HCT116 (cell line): ENCODE measurements around the gene STARD5.

Experiments used
- CEBPB ChIP-seq: IDR thresholded peaks from 2 replicates; pipeline ENCODE4 v1.6.1; 2012; ENCODE audit warnings: low read depth
- EZH2 ChIP-seq: fragments of 200-600 bp; sonication (generic); IDR thresholded peaks from 2 replicates; pipeline ENCODE4 v1.6.1; 2017; ENCODE audit warnings: antibody characterized with exemption, mixed run types
- POLR2A ChIP-seq: IDR thresholded peaks from 2 replicates; pipeline ENCODE4 v1.7.0; 2011; ENCODE audit warnings: borderline replicate concordance; ENCODE audit not compliant: insufficient read depth, insufficient read length; ENCODE audit errors: extremely low read depth
- POLR2AphosphoS5 ChIP-seq: IDR thresholded peaks from 2 replicates; pipeline ENCODE4 v1.6.1; 2011; ENCODE audit warnings: mild to moderate bottlenecking, low read depth, low read length, moderate library complexity
- RAD21 ChIP-seq: IDR thresholded peaks from 2 replicates; pipeline ENCODE4 v1.6.1; 2012; ENCODE audit warnings: low read depth, mild to moderate bottlenecking
- YY1 ChIP-seq: IDR thresholded peaks from 2 replicates; pipeline ENCODE4 v1.6.1; 2011; ENCODE audit warnings: low read length, low read depth, moderate library complexity, mild to moderate bottlenecking; ENCODE audit not compliant: insufficient replicate concordance; ENCODE audit errors: extremely low read depth
- ZNF274 ChIP-seq: fragments of 200-500 bp; sonication (Bioruptor generic); IDR thresholded peaks from 2 replicates; pipeline ENCODE4 v1.6.1; 2014; ENCODE audit warnings: mild to moderate bottlenecking, low read depth, low read length, inconsistent platforms
- TF ChIP-seq, protein P1 (sequence below), 3 experiments: fragments of 200-600 bp in 1 of 3; sonication (generic) in 1 of 3; IDR thresholded peaks in 2 of 3; conservative IDR thresholded peaks in 1 of 3; 2 replicates each; pipeline ENCODE4 v1.5.1; 2012 to 2017; ENCODE audit warnings: low read depth in 2 of 3, low read length in 2 of 3, antibody characterized with exemption in 1 of 3, borderline replicate concordance in 1 of 3, control low read depth in 1 of 3, mild to moderate bottlenecking in 1 of 3, mixed read lengths in 1 of 3, mixed run types in 1 of 3, moderate library complexity in 1 of 3; ENCODE audit not compliant: insufficient read depth in 1 of 3
- TF ChIP-seq, protein P2 (sequence below): IDR thresholded peaks from 2 replicates; pipeline ENCODE4 v1.6.1; 2011; ENCODE audit warnings: mild to moderate bottlenecking, low read length, moderate library complexity; ENCODE audit not compliant: insufficient replicate concordance; ENCODE audit errors: extremely low read depth

DNA sequence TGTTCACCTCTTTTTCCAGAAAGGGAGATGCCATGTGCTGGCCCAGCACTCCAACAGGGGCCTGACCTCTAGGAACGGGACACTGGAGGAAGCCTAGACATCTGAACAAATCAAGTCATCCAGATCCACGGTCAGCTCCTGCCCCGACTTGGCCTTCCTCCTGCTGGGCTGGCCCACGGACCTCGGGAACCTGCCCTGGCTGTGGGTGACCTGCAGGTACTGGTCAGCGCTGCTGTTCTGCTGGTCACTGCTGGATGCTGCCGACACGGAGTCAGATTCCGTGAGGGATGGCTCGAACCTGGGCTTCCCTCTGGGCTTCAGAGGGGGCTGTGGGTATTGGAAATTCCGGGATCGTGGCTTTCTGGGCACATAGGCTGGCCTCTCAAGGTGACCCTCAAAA lies 8.4 kb upstream of the STARD5 start:
- TF ChIP-seq POLR2A = no peak
- TF ChIP-seq, protein P1, sequence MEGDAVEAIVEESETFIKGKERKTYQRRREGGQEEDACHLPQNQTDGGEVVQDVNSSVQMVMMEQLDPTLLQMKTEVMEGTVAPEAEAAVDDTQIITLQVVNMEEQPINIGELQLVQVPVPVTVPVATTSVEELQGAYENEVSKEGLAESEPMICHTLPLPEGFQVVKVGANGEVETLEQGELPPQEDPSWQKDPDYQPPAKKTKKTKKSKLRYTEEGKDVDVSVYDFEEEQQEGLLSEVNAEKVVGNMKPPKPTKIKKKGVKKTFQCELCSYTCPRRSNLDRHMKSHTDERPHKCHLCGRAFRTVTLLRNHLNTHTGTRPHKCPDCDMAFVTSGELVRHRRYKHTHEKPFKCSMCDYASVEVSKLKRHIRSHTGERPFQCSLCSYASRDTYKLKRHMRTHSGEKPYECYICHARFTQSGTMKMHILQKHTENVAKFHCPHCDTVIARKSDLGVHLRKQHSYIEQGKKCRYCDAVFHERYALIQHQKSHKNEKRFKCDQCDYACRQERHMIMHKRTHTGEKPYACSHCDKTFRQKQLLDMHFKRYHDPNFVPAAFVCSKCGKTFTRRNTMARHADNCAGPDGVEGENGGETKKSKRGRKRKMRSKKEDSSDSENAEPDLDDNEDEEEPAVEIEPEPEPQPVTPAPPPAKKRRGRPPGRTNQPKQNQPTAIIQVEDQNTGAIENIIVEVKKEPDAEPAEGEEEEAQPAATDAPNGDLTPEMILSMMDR (IDR thresholded peaks at IDR 0.05 in 2 of 3, conservative IDR thresholded peaks at IDR 0.05 in 1 of 3; ENCODE audit: borderline replicate concordance in 1 of 3, insufficient read depth in 1 of 3, low read depth in 2 of 3, low read length in 2 of 3) = no peak
- no peak for TF ChIP-seq RAD21
- no peak for TF ChIP-seq POLR2AphosphoS5
- no peak for TF ChIP-seq CEBPB
- TF ChIP-seq, protein P2, sequence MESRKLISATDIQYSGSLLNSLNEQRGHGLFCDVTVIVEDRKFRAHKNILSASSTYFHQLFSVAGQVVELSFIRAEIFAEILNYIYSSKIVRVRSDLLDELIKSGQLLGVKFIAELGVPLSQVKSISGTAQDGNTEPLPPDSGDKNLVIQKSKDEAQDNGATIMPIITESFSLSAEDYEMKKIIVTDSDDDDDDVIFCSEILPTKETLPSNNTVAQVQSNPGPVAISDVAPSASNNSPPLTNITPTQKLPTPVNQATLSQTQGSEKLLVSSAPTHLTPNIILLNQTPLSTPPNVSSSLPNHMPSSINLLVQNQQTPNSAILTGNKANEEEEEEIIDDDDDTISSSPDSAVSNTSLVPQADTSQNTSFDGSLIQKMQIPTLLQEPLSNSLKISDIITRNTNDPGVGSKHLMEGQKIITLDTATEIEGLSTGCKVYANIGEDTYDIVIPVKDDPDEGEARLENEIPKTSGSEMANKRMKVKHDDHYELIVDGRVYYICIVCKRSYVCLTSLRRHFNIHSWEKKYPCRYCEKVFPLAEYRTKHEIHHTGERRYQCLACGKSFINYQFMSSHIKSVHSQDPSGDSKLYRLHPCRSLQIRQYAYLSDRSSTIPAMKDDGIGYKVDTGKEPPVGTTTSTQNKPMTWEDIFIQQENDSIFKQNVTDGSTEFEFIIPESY = no peak
- TF ChIP-seq EZH2 = no peak
- TF ChIP-seq YY1 = no peak
- no peak for TF ChIP-seq ZNF274
